DOHH2 (cell line): ENCODE data around the gene NAA35.

ENCODE experiments used
- H3F3A ChIP-seq: fragments of 200-600 bp; sonication (generic), shearing (Covaris generic); 2 replicates; pipeline ENCODE4 v1.6.0; 2016; ENCODE audit warnings: antibody characterized with exemption, mild to moderate bottlenecking; ENCODE audit not compliant: control insufficient read depth, insufficient read depth
- H3K27ac ChIP-seq: fragments of 200-600 bp; sonication (generic); 2 replicates; pipeline ENCODE4 v1.5.1; 2014; ENCODE audit warnings: low read depth, mild to moderate bottlenecking, low read length, moderate library complexity
- H3K27me3 ChIP-seq: fragments of 200-600 bp; sonication (generic); 2 replicates; pipeline ENCODE4 v1.6.1; 2014; ENCODE audit warnings: mild to moderate bottlenecking, low read length, mixed read lengths; ENCODE audit not compliant: control insufficient read depth
- H3K36me3 ChIP-seq: fragments of 200-600 bp; sonication (generic); 2 replicates; pipeline ENCODE4 v1.6.1; 2014; ENCODE audit warnings: mild to moderate bottlenecking, low read length, moderate library complexity, mixed read lengths; ENCODE audit not compliant: control insufficient read depth
- H3K4me1 ChIP-seq: fragments of 200-600 bp; sonication (generic); 2 replicates; pipeline ENCODE4 v1.6.1; 2014; ENCODE audit warnings: mild to moderate bottlenecking, low read length, mixed read lengths; ENCODE audit not compliant: control insufficient read depth
- H3K4me2 ChIP-seq: fragments of 200-600 bp; sonication (generic); 2 replicates; pipeline ENCODE4 v1.6.0; 2014; ENCODE audit warnings: mild to moderate bottlenecking, low read length, moderate library complexity
- H3K4me3 ChIP-seq: fragments of 200-600 bp; sonication (generic); 2 replicates; pipeline ENCODE4 v1.5.1; 2014; ENCODE audit warnings: mild to moderate bottlenecking, low read length, mixed read lengths
- H3K79me2 ChIP-seq: fragments of 200-600 bp; sonication (generic); 2 replicates; pipeline ENCODE4 v1.6.1; 2014; ENCODE audit warnings: mild to moderate bottlenecking, low read length, mixed read lengths; ENCODE audit not compliant: control insufficient read depth
- H3K9me2 ChIP-seq: fragments of 200-600 bp; sonication (generic); replicated peaks from 2 replicates; pipeline ENCODE4 v1.6.1; 2014; ENCODE audit warnings: mild to moderate bottlenecking, low read length, mixed read lengths; ENCODE audit not compliant: control insufficient read depth
- H3K9me3 ChIP-seq: fragments of 200-600 bp; sonication (generic); 2 replicates; pipeline ENCODE4 v1.6.1; 2014; ENCODE audit warnings: antibody characterized with exemption, low read length, mixed read lengths; ENCODE audit not compliant: control insufficient read depth, insufficient read depth
- H4K20me1 ChIP-seq: fragments of 200-600 bp; sonication (generic); 2 replicates; pipeline ENCODE4 v1.6.0; 2014; ENCODE audit warnings: low read depth, mild to moderate bottlenecking, antibody characterized with exemption, low read length, moderate library complexity; ENCODE audit not compliant: control insufficient read depth, insufficient read depth
- EZH2phosphoT487 ChIP-seq: fragments of 200-600 bp; sonication (generic); IDR thresholded peaks from 2 replicates; pipeline ENCODE4 v1.6.1; 2017; ENCODE audit warnings: borderline replicate concordance, mild to moderate bottlenecking, antibody characterized with exemption, low read length, moderate library complexity, mixed read lengths
- TF ChIP-seq, protein P1 (sequence below): fragments of 200-600 bp; sonication (generic); IDR thresholded peaks from one replicate; pipeline ENCODE4 v1.5.1; 2014; ENCODE audit warnings: antibody characterized with exemption, mild to moderate bottlenecking, low read depth, low read length; ENCODE audit not compliant: poor library complexity, severe bottlenecking

The NAA35 gene

DNA sequence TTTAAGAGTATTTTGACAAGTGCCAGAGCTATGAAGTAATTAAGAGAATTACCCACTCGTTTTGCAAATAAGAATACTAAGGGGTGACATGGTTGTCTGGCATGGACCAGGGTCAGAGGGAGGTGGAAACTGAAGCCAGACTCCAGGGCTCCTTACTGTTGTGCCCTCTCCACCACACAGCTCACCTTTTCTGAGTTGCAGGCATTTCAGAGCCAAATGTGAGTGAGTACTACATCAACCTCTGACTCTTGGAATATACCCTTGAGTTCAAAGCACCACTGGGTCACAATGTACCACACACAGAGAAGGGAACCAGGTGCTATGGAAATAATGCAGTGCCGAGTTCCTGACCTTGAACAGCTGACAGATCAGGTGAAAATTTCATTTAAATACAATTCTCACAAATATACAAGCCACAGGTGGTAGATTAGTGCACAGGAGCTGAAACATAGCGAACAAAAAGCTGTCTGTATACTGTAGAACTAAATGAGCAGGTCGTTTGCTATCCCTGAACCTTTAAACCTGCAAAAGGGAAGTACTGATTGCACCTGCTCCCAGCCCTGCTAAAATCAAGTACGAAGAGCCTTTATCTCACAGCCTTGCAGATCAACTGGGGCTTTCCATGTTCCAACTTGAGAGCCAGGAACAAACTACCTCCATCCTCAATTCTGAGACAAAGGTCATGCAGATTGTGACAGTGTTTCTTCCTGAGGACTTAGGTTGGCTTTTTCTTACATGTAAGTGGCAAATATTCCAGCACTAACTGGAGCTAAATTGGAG, 101.4 kb downstream of the NAA35 start:
- no peak for TF ChIP-seq EZH2phosphoT487
- TF ChIP-seq, protein P1, sequence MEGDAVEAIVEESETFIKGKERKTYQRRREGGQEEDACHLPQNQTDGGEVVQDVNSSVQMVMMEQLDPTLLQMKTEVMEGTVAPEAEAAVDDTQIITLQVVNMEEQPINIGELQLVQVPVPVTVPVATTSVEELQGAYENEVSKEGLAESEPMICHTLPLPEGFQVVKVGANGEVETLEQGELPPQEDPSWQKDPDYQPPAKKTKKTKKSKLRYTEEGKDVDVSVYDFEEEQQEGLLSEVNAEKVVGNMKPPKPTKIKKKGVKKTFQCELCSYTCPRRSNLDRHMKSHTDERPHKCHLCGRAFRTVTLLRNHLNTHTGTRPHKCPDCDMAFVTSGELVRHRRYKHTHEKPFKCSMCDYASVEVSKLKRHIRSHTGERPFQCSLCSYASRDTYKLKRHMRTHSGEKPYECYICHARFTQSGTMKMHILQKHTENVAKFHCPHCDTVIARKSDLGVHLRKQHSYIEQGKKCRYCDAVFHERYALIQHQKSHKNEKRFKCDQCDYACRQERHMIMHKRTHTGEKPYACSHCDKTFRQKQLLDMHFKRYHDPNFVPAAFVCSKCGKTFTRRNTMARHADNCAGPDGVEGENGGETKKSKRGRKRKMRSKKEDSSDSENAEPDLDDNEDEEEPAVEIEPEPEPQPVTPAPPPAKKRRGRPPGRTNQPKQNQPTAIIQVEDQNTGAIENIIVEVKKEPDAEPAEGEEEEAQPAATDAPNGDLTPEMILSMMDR: no peak

DNA sequence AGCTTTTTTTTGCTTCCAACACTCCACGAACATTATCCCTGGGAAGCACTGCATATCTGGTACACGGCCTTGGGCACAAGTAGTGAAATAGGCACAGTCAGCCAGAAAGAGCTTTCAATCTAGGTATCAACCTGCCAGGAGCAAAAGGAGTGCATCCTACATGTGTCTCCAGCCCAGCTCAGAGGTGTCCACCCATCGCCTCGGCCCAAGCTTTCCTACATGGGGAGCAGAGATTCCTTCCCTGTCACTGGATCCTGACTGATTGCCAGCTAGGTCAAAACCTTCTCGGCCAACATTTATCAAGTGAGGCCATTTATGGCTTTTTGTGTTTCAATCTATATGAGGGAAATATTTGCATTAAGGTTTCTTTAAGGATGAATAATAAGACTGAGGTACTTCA, 102.6 kb downstream of the NAA35 start:
- H3K36me3 ChIP-seq: no peaks in the 10 kb centered on the region
- H3K4me3 ChIP-seq: no peak overlapping the region
- H3K27me3 ChIP-seq: no peaks in the 10 kb centered on the region
- no peaks in the 10 kb centered on the region for H3K4me1 ChIP-seq
- no peak overlapping the region for H3K27ac ChIP-seq
- TF ChIP-seq, protein P1: no peak
- TF ChIP-seq EZH2phosphoT487: no peak
- H3K9me2 ChIP-seq: no peaks in the 10 kb centered on the region
- H4K20me1 ChIP-seq: no peaks in the 10 kb centered on the region
- H3K4me2 ChIP-seq: no peak overlapping the region
- H3K79me2 ChIP-seq: no peaks in the 10 kb centered on the region
- H3F3A ChIP-seq: no peaks in the 10 kb centered on the region
- H3K9me3 ChIP-seq: no peaks in the 10 kb centered on the region

More for the DNA sequence above, 101.4 kb downstream of the NAA35 start:
- Histone ChIP-seq H3K79me2 (no peaks in the 10 kb centered on the region), H3F3A (no peaks in the 10 kb centered on the region), H3K27ac (no peak overlapping the region), H3K9me3 (no peaks in the 10 kb centered on the region), H3K4me3 (no peak overlapping the region), H3K9me2 (no peaks in the 10 kb centered on the region), H4K20me1 (no peaks in the 10 kb centered on the region), H3K4me1 (no peaks in the 10 kb centered on the region), H3K36me3 (no peaks in the 10 kb centered on the region), H3K27me3 (no peaks in the 10 kb centered on the region), H3K4me2 (no peak overlapping the region)

DNA sequence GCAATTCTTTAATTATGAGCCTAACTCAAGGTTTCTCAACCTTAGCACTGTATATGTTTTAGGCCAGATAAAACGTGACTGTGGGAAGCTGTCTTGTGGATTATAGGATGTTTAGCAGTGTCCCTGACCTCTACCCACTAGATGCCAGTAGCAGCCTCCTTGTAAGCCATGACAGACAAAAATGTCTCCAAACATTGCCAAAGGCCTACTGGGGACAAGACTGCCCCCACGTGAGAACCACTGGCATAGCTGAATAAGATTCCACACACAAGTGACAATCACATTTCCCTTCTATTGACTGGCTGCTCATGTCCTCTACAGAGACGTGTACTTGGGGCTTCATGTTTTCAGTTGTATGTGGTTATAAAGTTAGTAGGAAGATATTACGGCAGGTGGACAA, 103.1 kb downstream of the NAA35 start:
- Histone ChIP-seq H4K20me1 (no peaks in the 10 kb centered on the region), H3K4me2 (no peak overlapping the region), H3K4me3 (no peak overlapping the region), H3K27ac (no peak overlapping the region), H3K4me1 (no peaks in the 10 kb centered on the region), H3K79me2 (no peaks in the 10 kb centered on the region), H3K27me3 (no peaks in the 10 kb centered on the region), H3F3A (no peaks in the 10 kb centered on the region), H3K9me2 (no peaks in the 10 kb centered on the region), H3K36me3 (no peaks in the 10 kb centered on the region), H3K9me3 (no peaks in the 10 kb centered on the region)
- no peak for TF ChIP-seq EZH2phosphoT487
- TF ChIP-seq, protein P1: peak; percentile 43
